Endothelial cell of umbilical vein (primary cell): Measurements from ENCODE around the gene LDB3. TPM values are rescaled to one million over a fixed set of nuclear protein-coding genes. Genes with fewer than 3 reads are reported as not detected.

Experiments
- BruUV-seq: library from RNA; stranded (reverse); fragments of 400-500 nt; replicated peaks from 2 replicates; lab custom pipeline; 2021; lab: Mats Ljungman, UMichigan
- CTCF ChIA-PET: fragments of 300-600, 350-600 bp; sonication (Branson Sonifier 250); formaldehyde crosslinking; loops from one replicate; lab custom pipeline; 2021; ENCODE audit warnings: antibody characterized with exemption, inconsistent platforms; lab: Charles Lee
- POLR2A ChIA-PET: fragments of 300-600, 350-600 bp; sonication (Branson Sonifier 250); formaldehyde crosslinking; loops from one replicate; lab custom pipeline; 2021; ENCODE audit warnings: antibody characterized with exemption, inconsistent platforms; lab: Charles Lee
- DNase-seq: peaks from one replicate; pipeline ENCODE4 v3.0.0-alpha.2; 2011; ENCODE audit warnings: low read depth, low spot score
- FAIRE-seq: peaks from 2 replicates; lab custom pipeline; 2011; peaks lifted over from hg19 to GRCh38; lab: Jason Lieb, UNC
- H2AFZ ChIP-seq: 2 replicates; pipeline ENCODE4 v1.6.0; 2012; ENCODE audit warnings: low read depth, low read length, control low read depth, inconsistent platforms
- H3K27ac ChIP-seq: 2 replicates; pipeline ENCODE4 v1.5.1; 2011; ENCODE audit warnings: low read depth, mild to moderate bottlenecking, control low read depth, low read length, moderate library complexity; ENCODE audit not compliant: insufficient read depth
- H3K27me3 ChIP-seq, 2 experiments: 2 replicates each; pipeline versions ENCODE4 v1.6.0 to v1.6.1; 2011; ENCODE audit warnings: low read length in 2 of 2, mixed read lengths in 1 of 2; ENCODE audit not compliant: control insufficient read depth in 2 of 2, insufficient read depth in 2 of 2
- H3K36me3 ChIP-seq, 2 experiments: 2 replicates in 1 of 2; 3 replicates in 1 of 2; pipeline ENCODE4 v1.5.1; 2011; ENCODE audit warnings: low read length in 2 of 2, mild to moderate bottlenecking in 1 of 2, moderate library complexity in 1 of 2; ENCODE audit not compliant: control insufficient read depth in 2 of 2, insufficient read depth in 2 of 2; ENCODE audit errors: extremely low read depth in 1 of 2
- H3K4me1 ChIP-seq: 3 replicates; pipeline ENCODE4 v1.5.1; 2011; ENCODE audit warnings: mild to moderate bottlenecking, low read length; ENCODE audit not compliant: control insufficient read depth, insufficient read depth; ENCODE audit errors: extremely low read depth
- H3K4me2 ChIP-seq: 2 replicates; pipeline ENCODE4 v1.6.1; 2011; ENCODE audit warnings: low read length, control low read depth, mixed read lengths; ENCODE audit not compliant: insufficient read depth
- H3K4me3 ChIP-seq, 3 experiments: fragments of 200-600 bp in 1 of 3; sonication (generic), shearing (Covaris generic) in 1 of 3; replicated peaks in 1 of 3; 2 replicates each; pipeline ENCODE4 v1.5.1; 2011 to 2016; ENCODE audit warnings: control low read depth in 3 of 3, low read length in 3 of 3, mild to moderate bottlenecking in 2 of 3, inconsistent platforms in 1 of 3, low read depth in 1 of 3, moderate library complexity in 1 of 3; ENCODE audit not compliant: insufficient read depth in 1 of 3
- H3K79me2 ChIP-seq: 2 replicates; pipeline ENCODE4 v1.6.0; 2012; ENCODE audit warnings: low read length, inconsistent platforms; ENCODE audit not compliant: control insufficient read depth, insufficient read depth
- H3K9ac ChIP-seq: replicated peaks from 2 replicates; pipeline ENCODE3; 2011; ENCODE audit warnings: low read length, control low read depth; ENCODE audit not compliant: insufficient read depth; ENCODE audit errors: extremely low read depth
- H3K9me1 ChIP-seq: replicated peaks from 3 replicates; pipeline ENCODE4 v1.6.0; 2011; ENCODE audit warnings: mild to moderate bottlenecking, low read length; ENCODE audit not compliant: control insufficient read depth, insufficient read depth; ENCODE audit errors: extremely low read depth
- H3K9me3 ChIP-seq: replicated peaks from 2 replicates; pipeline ENCODE4 v1.5.1; 2012; ENCODE audit warnings: low read length, inconsistent platforms; ENCODE audit not compliant: control insufficient read depth, insufficient read depth
- H4K20me1 ChIP-seq: replicated peaks from 2 replicates; pipeline ENCODE3; 2011; ENCODE audit warnings: mild to moderate bottlenecking, low read length; ENCODE audit not compliant: control insufficient read depth, insufficient read depth; ENCODE audit errors: extremely low read depth
- EZH2 ChIP-seq: IDR thresholded peaks from 2 replicates; pipeline ENCODE4 v1.6.1; 2012; ENCODE audit warnings: borderline replicate concordance, low read depth, mild to moderate bottlenecking, moderate library complexity, low read length, inconsistent platforms; ENCODE audit not compliant: severe bottlenecking
- FOS ChIP-seq: IDR thresholded peaks from 2 replicates; pipeline ENCODE4 v1.6.1; 2011; ENCODE audit warnings: mild to moderate bottlenecking, low read length, moderate library complexity, borderline replicate concordance; ENCODE audit not compliant: insufficient read depth
- JUN ChIP-seq: IDR thresholded peaks from 2 replicates; pipeline ENCODE4 v1.6.1; 2011; ENCODE audit warnings: borderline replicate concordance, low read depth; ENCODE audit not compliant: insufficient read length, insufficient read depth
- MAX ChIP-seq: IDR thresholded peaks from 2 replicates; pipeline ENCODE4 v1.6.1; 2011; ENCODE audit not compliant: insufficient read depth, insufficient read length
- MYC ChIP-seq: IDR thresholded peaks from one replicate; pipeline ENCODE4 v1.6.1; 2011; ENCODE audit warnings: mild to moderate bottlenecking, low read depth, low read length
- POLR2A ChIP-seq: IDR thresholded peaks from 2 replicates; pipeline ENCODE4 v1.6.1; 2012; ENCODE audit warnings: low read depth, mild to moderate bottlenecking, control low read depth, low read length
- POLR2AphosphoS5 ChIP-seq: IDR thresholded peaks from 2 replicates; pipeline ENCODE4 v1.6.1; 2012; ENCODE audit warnings: low read depth, mild to moderate bottlenecking, control low read depth, low read length, moderate library complexity; ENCODE audit not compliant: insufficient read depth
- dilution Hi-C: fragments of 300-500 bp; cut with MboI; formaldehyde crosslinking; loops from one replicate; pipeline ENCODE4 v1.15.0; 2019; ENCODE audit warnings: low sequenced_read_pairs; ENCODE audit not compliant: extremely low pct_ligation_motif_present
- intact Hi-C: fragments of 100-400 bp; cut with micrococcal nuclease; formaldehyde crosslinking; loops from one replicate; pipeline ENCODE4 v1.10.0; 2022
- polyA plus RNA-seq, 4 experiments: library from polyadenylated mRNA; depleted of rRNA in 3 of 4; stranded (reverse) in 3 of 4; unstranded in 1 of 4; fragments of >200 nt; gene quantifications; 2 replicates each; pipeline versions ENCODE4 v1.2.1 to v1.2.3, GENCODE V29; 2011 to 2012; ENCODE audit warnings: missing spikeins in 1 of 4
- total RNA-seq: library from RNA; stranded (reverse); gene quantifications from 2 replicates; pipeline ENCODE4 v1.2.3, GENCODE V29; 2021
- TF ChIP-seq, protein P1 (sequence below), 2 donors: IDR thresholded peaks; 1 replicate in 1 of 2; 2 replicates in 1 of 2; pipeline ENCODE4 v1.5.1; 2011; ENCODE audit warnings: low read length in 2 of 2, mild to moderate bottlenecking in 2 of 2, moderate library complexity in 2 of 2, control low read depth in 1 of 2, inconsistent platforms in 1 of 2, low read depth in 1 of 2; ENCODE audit not compliant: insufficient read depth in 1 of 2; ENCODE audit errors: extremely low read depth in 1 of 2

The LDB3 gene
- total and polyA plus RNA-seq, 2 donors (not counting 3 experiments of a cell fraction or from before 2014, with no cell fraction given): not detected

- dilution Hi-C loops (no loop called here), intact Hi-C loops (no loop called here)
- DNase-seq: no peak
- TF ChIP-seq MAX (no peak), EZH2 (no peak), JUN (no peak), MYC (no peak), POLR2A (no peak), FOS (no peak), POLR2AphosphoS5 (no peak)
- TF ChIP-seq, protein P1, sequence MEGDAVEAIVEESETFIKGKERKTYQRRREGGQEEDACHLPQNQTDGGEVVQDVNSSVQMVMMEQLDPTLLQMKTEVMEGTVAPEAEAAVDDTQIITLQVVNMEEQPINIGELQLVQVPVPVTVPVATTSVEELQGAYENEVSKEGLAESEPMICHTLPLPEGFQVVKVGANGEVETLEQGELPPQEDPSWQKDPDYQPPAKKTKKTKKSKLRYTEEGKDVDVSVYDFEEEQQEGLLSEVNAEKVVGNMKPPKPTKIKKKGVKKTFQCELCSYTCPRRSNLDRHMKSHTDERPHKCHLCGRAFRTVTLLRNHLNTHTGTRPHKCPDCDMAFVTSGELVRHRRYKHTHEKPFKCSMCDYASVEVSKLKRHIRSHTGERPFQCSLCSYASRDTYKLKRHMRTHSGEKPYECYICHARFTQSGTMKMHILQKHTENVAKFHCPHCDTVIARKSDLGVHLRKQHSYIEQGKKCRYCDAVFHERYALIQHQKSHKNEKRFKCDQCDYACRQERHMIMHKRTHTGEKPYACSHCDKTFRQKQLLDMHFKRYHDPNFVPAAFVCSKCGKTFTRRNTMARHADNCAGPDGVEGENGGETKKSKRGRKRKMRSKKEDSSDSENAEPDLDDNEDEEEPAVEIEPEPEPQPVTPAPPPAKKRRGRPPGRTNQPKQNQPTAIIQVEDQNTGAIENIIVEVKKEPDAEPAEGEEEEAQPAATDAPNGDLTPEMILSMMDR (IDR thresholded peaks at IDR 0.05; ENCODE audit: extremely low read depth in 1 of 2, insufficient read depth in 1 of 2, low read depth in 1 of 2, low read length in 2 of 2): no peak
- no peaks in the 10 kb centered on the region for H3K4me1 ChIP-seq
- no peak for FAIRE-seq
- H3K4me2 ChIP-seq: no peak overlapping the region
- no TSS peak for BruUV-seq
- no peaks in the 10 kb centered on the region for H3K9me3 ChIP-seq
- no peak overlapping the region for H3K27ac ChIP-seq
- peaks cover 0 to 9% of the 10 kb centered on the region in 2 experiments for H3K27me3 ChIP-seq
- ChIA-PET CTCF (interaction anchor here (0.6 to 1.6 kb wide), 3 partner anchors 9 to 294 kb away, joined by 3 read pairs; no protein-coding TSS in a partner anchor), POLR2A (no interaction called here)
- H3K4me3 ChIP-seq: no peak overlapping the region
- H3K9ac ChIP-seq: no peak overlapping the region
- no peaks in the 10 kb centered on the region for H3K36me3 ChIP-seq
- no peak overlapping the region for H2AFZ ChIP-seq
- no peaks in the 10 kb centered on the region for H3K9me1 ChIP-seq
- no peaks in the 10 kb centered on the region for H3K79me2 ChIP-seq
- no peaks in the 10 kb centered on the region for H4K20me1 ChIP-seq
Measured at GRCh38 chr10:86671985-86672710, 3.8 kb downstream of the LDB3 start.
